ENCODE measurements around the gene KIF15.

KIF15 gene

DNA sequence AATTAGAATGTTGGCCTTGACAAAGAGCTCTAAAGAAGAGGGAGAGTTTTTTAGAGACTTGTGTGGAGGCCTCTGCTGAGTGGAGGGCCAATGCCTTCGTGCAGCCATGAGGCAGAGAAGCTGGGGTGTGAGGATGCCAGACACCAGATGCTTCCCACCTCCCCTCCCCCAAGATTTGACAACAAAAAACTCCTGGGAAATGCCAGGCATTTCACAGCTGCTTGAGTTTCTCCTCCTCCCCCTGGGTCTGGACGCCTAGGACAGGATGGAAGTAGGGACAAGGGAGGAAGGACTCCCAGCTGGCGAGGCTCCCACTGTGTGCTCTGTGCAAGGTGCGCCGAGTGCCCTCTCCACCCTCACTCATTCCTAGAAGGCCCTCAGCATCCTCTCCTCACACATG lies 132.9 kb downstream of the KIF15 start:
- no peaks in the 10 kb centered on the region for H3K9me2 ChIP-seq (replicated peaks; ENCODE audit: low read depth, low read length)
- no peaks in the 10 kb centered on the region for H3K36me3 ChIP-seq (ENCODE audit: insufficient read depth, low read length)
- no peaks in the 10 kb centered on the region for H3K4me1 ChIP-seq (ENCODE audit: insufficient read depth, low read length, poor library complexity, severe bottlenecking)
- no peaks in the 10 kb centered on the region for H4K20me1 ChIP-seq (ENCODE audit: insufficient read depth, low read length, poor library complexity, severe bottlenecking)
- no peak overlapping the region for H2AFZ ChIP-seq (ENCODE audit: low read length)
- TF ChIP-seq, protein P1, sequence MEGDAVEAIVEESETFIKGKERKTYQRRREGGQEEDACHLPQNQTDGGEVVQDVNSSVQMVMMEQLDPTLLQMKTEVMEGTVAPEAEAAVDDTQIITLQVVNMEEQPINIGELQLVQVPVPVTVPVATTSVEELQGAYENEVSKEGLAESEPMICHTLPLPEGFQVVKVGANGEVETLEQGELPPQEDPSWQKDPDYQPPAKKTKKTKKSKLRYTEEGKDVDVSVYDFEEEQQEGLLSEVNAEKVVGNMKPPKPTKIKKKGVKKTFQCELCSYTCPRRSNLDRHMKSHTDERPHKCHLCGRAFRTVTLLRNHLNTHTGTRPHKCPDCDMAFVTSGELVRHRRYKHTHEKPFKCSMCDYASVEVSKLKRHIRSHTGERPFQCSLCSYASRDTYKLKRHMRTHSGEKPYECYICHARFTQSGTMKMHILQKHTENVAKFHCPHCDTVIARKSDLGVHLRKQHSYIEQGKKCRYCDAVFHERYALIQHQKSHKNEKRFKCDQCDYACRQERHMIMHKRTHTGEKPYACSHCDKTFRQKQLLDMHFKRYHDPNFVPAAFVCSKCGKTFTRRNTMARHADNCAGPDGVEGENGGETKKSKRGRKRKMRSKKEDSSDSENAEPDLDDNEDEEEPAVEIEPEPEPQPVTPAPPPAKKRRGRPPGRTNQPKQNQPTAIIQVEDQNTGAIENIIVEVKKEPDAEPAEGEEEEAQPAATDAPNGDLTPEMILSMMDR (conservative IDR thresholded peaks at IDR 0.05; ENCODE audit: low read length) = no peak
- TF ChIP-seq EZH2phosphoT487 (IDR thresholded peaks at IDR 0.05; ENCODE audit: borderline replicate concordance) = no peak
- no peaks in the 10 kb centered on the region for H3F3A ChIP-seq (ENCODE audit: low read depth)
- no peak overlapping the region for H3K9ac ChIP-seq (ENCODE audit: low read depth, low read length, poor library complexity, severe bottlenecking)
- H3K4me3 ChIP-seq (ENCODE audit: low read length, poor library complexity, severe bottlenecking) = no peak overlapping the region
- no peaks in the 10 kb centered on the region for H3K79me2 ChIP-seq (ENCODE audit: insufficient read depth, low read length)
- H3K4me2 ChIP-seq (ENCODE audit: low read depth, low read length, poor library complexity, severe bottlenecking) = no peak overlapping the region
- H3K9me3 ChIP-seq (ENCODE audit: insufficient read depth, low read depth, low read length) = no peaks in the 10 kb centered on the region
- H3K27me3 ChIP-seq (ENCODE audit: insufficient read depth, low read length, poor library complexity, severe bottlenecking) = no peaks in the 10 kb centered on the region

DNA sequence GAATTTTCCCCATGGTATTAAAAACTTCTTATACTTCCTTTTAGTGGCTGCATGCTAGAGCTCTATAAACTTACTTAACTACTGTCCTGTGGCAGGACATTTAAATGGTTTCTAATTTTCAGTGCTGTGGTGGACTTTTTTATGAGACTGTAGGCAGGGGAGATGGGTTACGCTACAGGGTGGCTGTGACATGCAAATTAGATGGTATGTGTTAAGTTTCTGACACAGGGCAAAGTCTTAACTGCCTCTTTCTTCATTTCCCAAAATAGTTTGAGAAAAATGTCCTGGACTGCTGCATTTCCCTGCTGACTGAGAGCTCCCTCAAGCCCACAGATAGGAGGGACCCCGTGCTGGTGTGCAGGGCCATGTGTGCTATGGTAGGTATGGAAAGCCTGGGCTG lies 134.8 kb downstream of the KIF15 start:
- TF ChIP-seq EZH2phosphoT487 (IDR thresholded peaks at IDR 0.05; ENCODE audit: borderline replicate concordance) = no peak
- TF ChIP-seq, protein P1 (conservative IDR thresholded peaks at IDR 0.05; ENCODE audit: low read length) = no peak
- H2AFZ ChIP-seq (ENCODE audit: low read length) = no peak overlapping the region
- no peak overlapping the region for H3K9ac ChIP-seq (ENCODE audit: low read depth, low read length, poor library complexity, severe bottlenecking)
- no peak overlapping the region for H3K4me3 ChIP-seq (ENCODE audit: low read length, poor library complexity, severe bottlenecking)
- no peaks in the 10 kb centered on the region for H3K36me3 ChIP-seq (ENCODE audit: insufficient read depth, low read length)
- no peaks in the 10 kb centered on the region for H3F3A ChIP-seq (ENCODE audit: low read depth)
- H4K20me1 ChIP-seq (ENCODE audit: insufficient read depth, low read length, poor library complexity, severe bottlenecking) = no peaks in the 10 kb centered on the region
- H3K79me2 ChIP-seq (ENCODE audit: insufficient read depth, low read length) = no peaks in the 10 kb centered on the region
- H3K9me3 ChIP-seq (ENCODE audit: insufficient read depth, low read depth, low read length) = no peaks in the 10 kb centered on the region
- H3K4me2 ChIP-seq (ENCODE audit: low read depth, low read length, poor library complexity, severe bottlenecking) = no peak overlapping the region
- no peaks in the 10 kb centered on the region for H3K4me1 ChIP-seq (ENCODE audit: insufficient read depth, low read length, poor library complexity, severe bottlenecking)
- H3K9me2 ChIP-seq (replicated peaks; ENCODE audit: low read depth, low read length) = no peaks in the 10 kb centered on the region
- no peaks in the 10 kb centered on the region for H3K27me3 ChIP-seq (ENCODE audit: insufficient read depth, low read length, poor library complexity, severe bottlenecking)

DNA sequence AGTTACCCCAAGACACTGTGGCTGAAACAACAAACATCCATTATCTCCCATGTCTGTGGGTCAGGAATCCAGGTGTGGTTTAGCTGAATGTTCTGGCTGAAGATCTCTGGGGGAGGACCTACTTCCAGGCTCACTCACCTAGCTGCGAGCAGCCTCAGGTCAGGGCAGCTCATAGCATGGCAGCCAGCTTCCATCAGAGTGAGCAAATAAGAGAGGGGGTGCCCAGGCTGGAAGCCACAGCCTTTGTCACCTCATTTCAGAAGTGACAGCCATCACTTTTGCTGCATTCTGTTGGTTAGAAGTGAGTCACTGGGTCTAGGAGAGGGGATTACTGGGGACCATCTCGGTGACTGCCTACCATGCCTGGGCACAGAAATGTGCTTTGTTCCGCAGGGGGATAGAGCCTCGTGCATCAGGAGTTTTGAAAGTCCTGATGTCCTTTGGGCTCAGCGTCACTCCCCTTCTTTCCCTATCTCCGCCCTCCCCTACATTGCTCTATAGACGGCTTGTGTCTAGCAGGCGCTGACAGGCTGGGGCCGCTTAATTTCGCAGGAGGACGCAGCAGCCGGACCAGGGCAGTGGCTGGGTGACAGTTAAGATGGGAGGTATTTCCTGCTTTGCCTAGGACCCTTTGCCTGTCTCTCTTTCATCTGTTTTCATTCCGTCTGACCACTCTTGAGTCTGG lies 138.2 kb downstream of the KIF15 start:
- Histone ChIP-seq H4K20me1 (ENCODE audit: insufficient read depth, low read length, poor library complexity, severe bottlenecking) (no peaks in the 10 kb centered on the region), H3K9ac (ENCODE audit: low read depth, low read length, poor library complexity, severe bottlenecking) (no peak overlapping the region), H3K4me1 (ENCODE audit: insufficient read depth, low read length, poor library complexity, severe bottlenecking) (no peaks in the 10 kb centered on the region), H3K9me3 (ENCODE audit: insufficient read depth, low read depth, low read length) (no peaks in the 10 kb centered on the region), H3K4me2 (ENCODE audit: low read depth, low read length, poor library complexity, severe bottlenecking) (no peak overlapping the region), H3K4me3 (ENCODE audit: low read length, poor library complexity, severe bottlenecking) (no peak overlapping the region), H3K9me2 (replicated peaks; ENCODE audit: low read depth, low read length) (no peaks in the 10 kb centered on the region), H3F3A (ENCODE audit: low read depth) (no peaks in the 10 kb centered on the region), H3K27me3 (ENCODE audit: insufficient read depth, low read length, poor library complexity, severe bottlenecking) (no peaks in the 10 kb centered on the region), H3K79me2 (ENCODE audit: insufficient read depth, low read length) (no peaks in the 10 kb centered on the region), H2AFZ (ENCODE audit: low read length) (no peak overlapping the region), H3K36me3 (ENCODE audit: insufficient read depth, low read length) (no peaks in the 10 kb centered on the region)
- no peak for TF ChIP-seq EZH2phosphoT487 (IDR thresholded peaks at IDR 0.05; ENCODE audit: borderline replicate concordance)
- TF ChIP-seq, protein P1 (conservative IDR thresholded peaks at IDR 0.05; ENCODE audit: low read length) = no peak
